Osteoblast (primary cell): ENCODE measurements around the gene IKZF2. TPM values are rescaled to one million over a fixed set of nuclear protein-coding genes. Genes with fewer than 3 reads are reported as not detected.

Experiments used
- DNase-seq: peaks from one replicate; pipeline ENCODE4 v3.0.0; 2011; ENCODE audit warnings: low spot score, mixed read lengths; ENCODE audit not compliant: insufficient read length; ENCODE audit errors: missing footprints
- H2AFZ ChIP-seq: 2 replicates; pipeline ENCODE4 v1.6.0; 2011; ENCODE audit warnings: mild to moderate bottlenecking, low read length
- H3K27ac ChIP-seq: 2 replicates; pipeline ENCODE4 v1.5.1; 2011; ENCODE audit warnings: mild to moderate bottlenecking, low read depth, low read length, moderate library complexity
- H3K27me3 ChIP-seq: 2 replicates; pipeline ENCODE4 v1.6.0; 2012; ENCODE audit warnings: mild to moderate bottlenecking, control low read depth, inconsistent platforms, low read length, moderate library complexity; ENCODE audit not compliant: insufficient read depth
- H3K36me3 ChIP-seq: 2 replicates; pipeline ENCODE4 v1.5.1; 2011; ENCODE audit warnings: mild to moderate bottlenecking, low read length, control low read depth, moderate library complexity; ENCODE audit not compliant: insufficient read depth
- H3K4me1 ChIP-seq: 2 replicates; pipeline ENCODE4 v1.5.1; 2011; ENCODE audit warnings: mild to moderate bottlenecking, low read length, control low read depth, moderate library complexity; ENCODE audit not compliant: insufficient read depth
- H3K4me2 ChIP-seq: 2 replicates; pipeline ENCODE4 v1.6.0; 2011; ENCODE audit warnings: mild to moderate bottlenecking, low read length; ENCODE audit not compliant: insufficient read depth
- H3K4me3 ChIP-seq: fragments of 200-600 bp; sonication (generic); 3 replicates; pipeline ENCODE4 v1.5.1; 2012; ENCODE audit warnings: mild to moderate bottlenecking, low read length, inconsistent platforms; ENCODE audit not compliant: insufficient read depth
- H3K79me2 ChIP-seq: 2 replicates; pipeline ENCODE4 v1.6.0; 2012; ENCODE audit warnings: mild to moderate bottlenecking, low read length, control low read depth, inconsistent platforms; ENCODE audit not compliant: insufficient read depth
- H3K9me3 ChIP-seq: 2 replicates; pipeline ENCODE4 v1.5.1; 2011; ENCODE audit warnings: low read depth, low read length, control low read depth
- H4K20me1 ChIP-seq: 2 replicates; pipeline ENCODE4 v1.6.0; 2012; ENCODE audit warnings: mild to moderate bottlenecking, low read length, control low read depth; ENCODE audit not compliant: insufficient read depth
- CTCF ChIP-seq: IDR thresholded peaks from 2 replicates; pipeline ENCODE4 v1.5.1; 2011; ENCODE audit warnings: mild to moderate bottlenecking, low read depth, low read length, moderate library complexity; ENCODE audit errors: extremely low read depth
- total RNA-seq: library from RNA; depleted of rRNA; stranded (reverse); fragments of >200 nt; gene quantifications from 2 replicates; pipeline ENCODE4 v1.2.3, GENCODE V29; 2012

IKZF2 gene
- total RNA-seq, 1 donor, result 11.9 TPM

- H4K20me1 ChIP-seq, result no peaks in the 10 kb centered on the region
- peaks cover 22% of the 10 kb centered on the region for H3K4me1 ChIP-seq
- DNase-seq, result peak; percentile 42
- H3K4me3 ChIP-seq, result no peak overlapping the region
- H3K79me2 ChIP-seq, result peaks cover 6% of the 10 kb centered on the region
- no peak for TF ChIP-seq CTCF
- H3K4me2 ChIP-seq, result no peak overlapping the region
- no peaks in the 10 kb centered on the region for H3K36me3 ChIP-seq
- H3K27ac ChIP-seq, result no peak overlapping the region
- no peaks in the 10 kb centered on the region for H3K27me3 ChIP-seq
- H2AFZ ChIP-seq, result no peak overlapping the region
- H3K9me3 ChIP-seq, result no peaks in the 10 kb centered on the region
Measured at GRCh38 chr2:213122725-213123124, 28.7 kb downstream of the IKZF2 start.

GRCh38 chr2:213121690-213122089 is 29.7 kb downstream of the IKZF2 start:
- Histone ChIP-seq H3K27ac (no peak overlapping the region), H3K4me3 (no peak overlapping the region), H3K27me3 (no peaks in the 10 kb centered on the region), H2AFZ (no peak overlapping the region), H3K4me2 (no peak overlapping the region), H4K20me1 (no peaks in the 10 kb centered on the region), H3K9me3 (no peaks in the 10 kb centered on the region), H3K36me3 (no peaks in the 10 kb centered on the region), H3K4me1 (peaks cover 22% of the 10 kb centered on the region), H3K79me2 (peaks cover 12% of the 10 kb centered on the region)
- no peak for DNase-seq
- no peak for TF ChIP-seq CTCF

- peak; percentile 90 for DNase-seq
- Histone ChIP-seq H3K4me1 (peaks cover 15% of the 10 kb centered on the region), H4K20me1 (no peaks in the 10 kb centered on the region), H3K79me2 (peaks cover 10% of the 10 kb centered on the region), H3K27me3 (no peaks in the 10 kb centered on the region), H3K36me3 (no peaks in the 10 kb centered on the region), H3K27ac (peak overlapping the region; percentile 59), H3K4me2 (peak overlapping the region; percentile 46), H3K4me3 (no peak overlapping the region), H3K9me3 (no peaks in the 10 kb centered on the region), H2AFZ (no peak overlapping the region)
- TF ChIP-seq CTCF, result no peak
Measured at GRCh38 chr2:213119061-213119809, 32.2 kb downstream of the IKZF2 start.

- no peak overlapping the region for H3K4me2 ChIP-seq
- H3K4me1 ChIP-seq, result no peaks in the 10 kb centered on the region
- TF ChIP-seq CTCF, result no peak
- H4K20me1 ChIP-seq, result no peaks in the 10 kb centered on the region
- no peaks in the 10 kb centered on the region for H3K36me3 ChIP-seq
- no peaks in the 10 kb centered on the region for H3K9me3 ChIP-seq
- no peak for DNase-seq
- H3K4me3 ChIP-seq, result no peak overlapping the region
- H3K27ac ChIP-seq, result no peak overlapping the region
- H2AFZ ChIP-seq, result no peak overlapping the region
- H3K27me3 ChIP-seq, result no peaks in the 10 kb centered on the region
- no peaks in the 10 kb centered on the region for H3K79me2 ChIP-seq
Measured at GRCh38 chr2:213108308-213108707, 43.1 kb downstream of the IKZF2 start.
